Measurements from ENCODE around the gene WIZ. TPM values are rescaled to one million over a fixed set of nuclear protein-coding genes. Genes with fewer than 3 reads are reported as not detected.

The WIZ gene
- total and polyA plus RNA-seq, 2 experiments from 2014 or later: 8.9 to 39.5 TPM

DNA sequence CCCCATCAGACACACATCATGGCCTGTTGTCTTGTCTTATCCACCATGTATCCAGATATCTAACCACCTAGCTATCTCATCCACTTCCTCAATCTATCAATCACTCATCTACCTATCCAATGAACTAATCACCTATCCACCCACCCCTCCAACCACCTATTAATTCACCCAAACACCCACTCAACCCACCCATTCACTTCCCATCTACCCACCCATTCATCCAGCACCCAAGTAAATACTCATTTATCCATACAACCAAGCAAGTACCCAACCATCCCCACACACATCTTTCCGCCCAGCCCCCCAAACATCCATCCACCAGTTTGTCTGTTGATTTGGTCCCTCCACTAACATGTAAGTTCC, 753 bp upstream of the WIZ start:
- peak overlapping the region; percentile 59; the same call in 1 of the 2 replicates for H3K4me3 ChIP-seq
- peak overlapping the region; percentile 84; the same call in 1 of the 2 replicates for H2AFZ ChIP-seq

GRCh38 chr19:15448778-15449619, 757 bp downstream of the WIZ start:
- Histone ChIP-seq H3K4me3 (peak overlapping the region; percentile 84), H3K9me2 (ENCODE audit: insufficient read depth) (peaks cover 8% of the 10 kb centered on the region; the same call in 1 of the 2 replicates), H3F3A (replicated peaks; ENCODE audit: low read depth) (0 out of 2 replicates have a peak, but pooled peaks cover 13% of the 10 kb centered on the region), H3K4me1 (ENCODE audit: insufficient read depth) (peaks cover 13% of the 10 kb centered on the region), H3K27me3 (ENCODE audit: insufficient read depth) (peaks cover 13% of the 10 kb centered on the region), H3K27ac (ENCODE audit: low read depth) (no peak overlapping the region), H2AFZ (peak overlapping the region; percentile 96), H3K36me3 (ENCODE audit: insufficient read depth) (no peaks in the 10 kb centered on the region), H4K20me1 (replicated peaks; ENCODE audit: insufficient read depth) (no peaks in the 10 kb centered on the region), H3K4me2 (peak overlapping the region; percentile 97), H3K79me2 (replicated peaks; ENCODE audit: insufficient read depth) (no peaks in the 10 kb centered on the region)
- H3K36me3 Mint-ChIP-seq (ENCODE audit: low read depth): no peaks in the 10 kb centered on the region; the same call in 2 of the 3 replicates
- peak; percentile 82 for DNase-seq (ENCODE audit: low spot score)
- no peak overlapping the region for H3K27ac Mint-ChIP-seq
- H3K9me3 Mint-ChIP-seq: no peaks in the 10 kb centered on the region; the same call in 1 of the 3 replicates
- peak; percentile 8 for ATAC-seq
- peaks cover 18% of the 10 kb centered on the region for H3K27me3 Mint-ChIP-seq (ENCODE audit: insufficient read depth, low read depth, poor library complexity)
- peak overlapping the region; percentile 78 for H3K4me3 Mint-ChIP-seq
- peaks cover 9% of the 10 kb centered on the region for H3K4me1 Mint-ChIP-seq
- TF ChIP-seq CTCF (conservative IDR thresholded peaks at IDR 0.05; ENCODE audit: low read depth in 2 of 2) (0 out of 4 replicates have a peak, but pooled peaks of 1 of the 2 experiments have one; percentile 16), CREB1 (CRISPR knock-in tag; IDR thresholded peaks at IDR 0.05; ENCODE audit: low read depth) (0 out of 2 replicates have a peak, but pooled peaks have one; percentile 15), EZH2phosphoT487 (IDR thresholded peaks at IDR 0.05; ENCODE audit: unreplicated experiment) (no peak)

More for the DNA sequence above, 753 bp upstream of the WIZ start:
- Mint-ChIP-seq H3K4me1 (peaks cover 12% of the 10 kb centered on the region), H3K27me3 (ENCODE audit: insufficient read depth, low read depth, poor library complexity) (peaks cover 31% of the 10 kb centered on the region), H3K27ac (no peak overlapping the region), H3K4me3 (peak overlapping the region; percentile 64), H3K36me3 (ENCODE audit: low read depth) (no peaks in the 10 kb centered on the region; the same call in 2 of the 3 replicates), H3K9me3 (no peaks in the 10 kb centered on the region; the same call in 1 of the 3 replicates)
- ATAC-seq (no peak), DNase-seq (ENCODE audit: low spot score) (no peak)
- no peak overlapping the region for H3K27ac ChIP-seq (ENCODE audit: low read depth)
- 0 out of 2 replicates have a peak, but pooled peaks cover 13% of the 10 kb centered on the region for H3F3A ChIP-seq (replicated peaks; ENCODE audit: low read depth)
- no peaks in the 10 kb centered on the region for H4K20me1 ChIP-seq (replicated peaks; ENCODE audit: insufficient read depth)
- TF ChIP-seq, protein P1, sequence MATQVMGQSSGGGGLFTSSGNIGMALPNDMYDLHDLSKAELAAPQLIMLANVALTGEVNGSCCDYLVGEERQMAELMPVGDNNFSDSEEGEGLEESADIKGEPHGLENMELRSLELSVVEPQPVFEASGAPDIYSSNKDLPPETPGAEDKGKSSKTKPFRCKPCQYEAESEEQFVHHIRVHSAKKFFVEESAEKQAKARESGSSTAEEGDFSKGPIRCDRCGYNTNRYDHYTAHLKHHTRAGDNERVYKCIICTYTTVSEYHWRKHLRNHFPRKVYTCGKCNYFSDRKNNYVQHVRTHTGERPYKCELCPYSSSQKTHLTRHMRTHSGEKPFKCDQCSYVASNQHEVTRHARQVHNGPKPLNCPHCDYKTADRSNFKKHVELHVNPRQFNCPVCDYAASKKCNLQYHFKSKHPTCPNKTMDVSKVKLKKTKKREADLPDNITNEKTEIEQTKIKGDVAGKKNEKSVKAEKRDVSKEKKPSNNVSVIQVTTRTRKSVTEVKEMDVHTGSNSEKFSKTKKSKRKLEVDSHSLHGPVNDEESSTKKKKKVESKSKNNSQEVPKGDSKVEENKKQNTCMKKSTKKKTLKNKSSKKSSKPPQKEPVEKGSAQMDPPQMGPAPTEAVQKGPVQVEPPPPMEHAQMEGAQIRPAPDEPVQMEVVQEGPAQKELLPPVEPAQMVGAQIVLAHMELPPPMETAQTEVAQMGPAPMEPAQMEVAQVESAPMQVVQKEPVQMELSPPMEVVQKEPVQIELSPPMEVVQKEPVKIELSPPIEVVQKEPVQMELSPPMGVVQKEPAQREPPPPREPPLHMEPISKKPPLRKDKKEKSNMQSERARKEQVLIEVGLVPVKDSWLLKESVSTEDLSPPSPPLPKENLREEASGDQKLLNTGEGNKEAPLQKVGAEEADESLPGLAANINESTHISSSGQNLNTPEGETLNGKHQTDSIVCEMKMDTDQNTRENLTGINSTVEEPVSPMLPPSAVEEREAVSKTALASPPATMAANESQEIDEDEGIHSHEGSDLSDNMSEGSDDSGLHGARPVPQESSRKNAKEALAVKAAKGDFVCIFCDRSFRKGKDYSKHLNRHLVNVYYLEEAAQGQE (IDR thresholded peaks at IDR 0.05; ENCODE audit: unreplicated experiment): no peak
- TF ChIP-seq POLR2AphosphoS5 (IDR thresholded peaks at IDR 0.05; ENCODE audit: low read depth): no peak
- no peak for TF ChIP-seq STAT1 (IDR thresholded peaks at IDR 0.05; ENCODE audit: unreplicated experiment)
- no peak for TF ChIP-seq JUNB (IDR thresholded peaks at IDR 0.05; ENCODE audit: unreplicated experiment)
- H3K79me2 ChIP-seq (replicated peaks; ENCODE audit: insufficient read depth): no peaks in the 10 kb centered on the region
- peaks cover 28% of the 10 kb centered on the region for H3K27me3 ChIP-seq (ENCODE audit: insufficient read depth)
- H3K36me3 ChIP-seq (ENCODE audit: insufficient read depth): no peaks in the 10 kb centered on the region
- H3K4me1 ChIP-seq (ENCODE audit: insufficient read depth): peaks cover 13% of the 10 kb centered on the region
- peak overlapping the region; percentile 74; the same call in 1 of the 2 replicates for H3K4me2 ChIP-seq
- peaks cover 8% of the 10 kb centered on the region; the same call in 1 of the 2 replicates for H3K9me2 ChIP-seq (ENCODE audit: insufficient read depth)
